Natural killer cell (primary cell): ENCODE measurements around the gene TRIM72. TPM values are rescaled to one million over a fixed set of nuclear protein-coding genes. Genes with fewer than 3 reads are reported as not detected.
"Not testable (repeated sequence)": the region's sequence is repeated elsewhere in the genome, so short reads cannot be mapped to it uniquely, and the experiment has no call there.

ENCODE experiments used
- ATAC-seq, 3 donors: fragments of 150-1000 bp in 2 of 3; fragments of 200-7000 bp in 1 of 3; cut with Tn5 transposase; 1 replicate in 1 of 3; 2 replicates in 2 of 3; pipeline ENCODE4 v1.10.0; 2021; ENCODE audit warnings: mild to moderate bottlenecking in 2 of 3, moderate library complexity in 2 of 3
- DNase-seq, 2 donors: peaks; one replicate each; pipeline versions ENCODE4 v3.0.0 to v3.0.0-alpha.2; 2013 to 2021; ENCODE audit warnings: mixed read lengths in 1 of 2
- H3K27ac ChIP-seq: one replicate; pipeline ENCODE4 v1.5.1; 2013; ENCODE audit warnings: mild to moderate bottlenecking, low read length
- H3K27me3 ChIP-seq: one replicate; pipeline ENCODE4 v1.6.1; 2013; ENCODE audit warnings: low read length; ENCODE audit not compliant: control insufficient read depth, insufficient read depth
- H3K36me3 ChIP-seq: one replicate; pipeline ENCODE4 v1.6.1; 2013; ENCODE audit warnings: low read length; ENCODE audit not compliant: control insufficient read depth, insufficient read depth
- H3K4me1 ChIP-seq: one replicate; pipeline ENCODE4 v1.6.1; 2013; ENCODE audit warnings: low read length; ENCODE audit not compliant: control insufficient read depth, insufficient read depth
- H3K4me3 ChIP-seq: one replicate; pipeline ENCODE4 v1.5.1; 2013; ENCODE audit warnings: low read length
- H3K9me3 ChIP-seq: one replicate; pipeline ENCODE4 v1.6.1; 2013; ENCODE audit warnings: low read length; ENCODE audit not compliant: control insufficient read depth, insufficient read depth
- H3K27ac Mint-ChIP-seq, 2 donors: one replicate each; pipeline ENCODE4 v1.8.0; 2022; ENCODE audit warnings: mild to moderate bottlenecking in 2 of 2, mixed read lengths in 2 of 2, moderate library complexity in 1 of 2
- H3K27me3 Mint-ChIP-seq, 2 donors: one replicate each; pipeline ENCODE4 v1.8.0; 2022; ENCODE audit warnings: low read depth in 2 of 2, mixed read lengths in 2 of 2
- H3K36me3 Mint-ChIP-seq: one replicate; pipeline ENCODE4 v1.8.0; 2022; ENCODE audit warnings: mixed read lengths
- H3K4me1 Mint-ChIP-seq, 2 donors: one replicate each; pipeline ENCODE4 v1.8.0; 2022; ENCODE audit warnings: mixed read lengths in 2 of 2
- H3K4me3 Mint-ChIP-seq: one replicate; pipeline ENCODE4 v1.8.0; 2022; ENCODE audit warnings: mild to moderate bottlenecking, moderate library complexity, mixed read lengths
- H3K9me3 Mint-ChIP-seq, 2 donors: one replicate each; pipeline ENCODE4 v1.8.0; 2022; ENCODE audit warnings: mixed read lengths in 2 of 2
- CTCF ChIP-seq: fragments of 200-600 bp; IDR thresholded peaks from one replicate; pipeline ENCODE4 v1.8.0; 2022; ENCODE audit warnings: antibody characterized with exemption
- WGBS: methylation state at CpG from one replicate; pipeline ENCODE4 v1.1.7; 2013; ENCODE audit warnings: missing lambda C conversion rate; ENCODE audit not compliant: insufficient coverage; 5-methylcytosine and 5-hydroxymethylcytosine counted together
- intact Hi-C: fragments of 100-400 bp; cut with micrococcal nuclease; formaldehyde crosslinking; loops from one replicate; pipeline ENCODE4 v1.14.2; 2022
- total RNA-seq, 4 donors: library from RNA; stranded (reverse); fragments of 120-200 nt in 1 of 4; gene quantifications; one replicate each; pipeline versions ENCODE4 v1.2.3 to v1.2.4, GENCODE V29; 2013 to 2022

TRIM72 gene
- total RNA-seq, 3 donors from 2014 or later (not counting 1 experiment from before 2014, with no cell fraction given), result 0.05 to 0.07 TPM; not detected in 1

GRCh38 chr16:31194898-31195297, 19.0 kb upstream of the TRIM72 start:
- no peak overlapping the region for H3K4me3 ChIP-seq
- H3K36me3 ChIP-seq, result peaks cover 71% of the 10 kb centered on the region
- H3K9me3 Mint-ChIP-seq, result no peaks in the 10 kb centered on the region
- H3K9me3 ChIP-seq, result no peaks in the 10 kb centered on the region
- H3K36me3 Mint-ChIP-seq, result peaks cover 20% of the 10 kb centered on the region
- H3K27ac ChIP-seq, result no peak overlapping the region
- H3K27me3 ChIP-seq, result no peaks in the 10 kb centered on the region
- DNase-seq (peak in 1 of 2 donors; percentile 18), ATAC-seq (no peak)
- peaks cover 28% of the 10 kb centered on the region for H3K4me1 ChIP-seq
- intact Hi-C loops, result no loop called here
- no peaks in the 10 kb centered on the region for H3K27me3 Mint-ChIP-seq
- H3K4me3 Mint-ChIP-seq, result no peak overlapping the region
- no peak for TF ChIP-seq CTCF
- no peak overlapping the region for H3K27ac Mint-ChIP-seq
- 82% methylated on average over 7 of the region's 7 CpGs for WGBS
- peaks cover 58 to 62% of the 10 kb centered on the region in 2 donors for H3K4me1 Mint-ChIP-seq

- H3K27me3 Mint-ChIP-seq, ATAC-seq, H3K9me3 Mint-ChIP-seq, intact Hi-C loops, H3K9me3 ChIP-seq, H3K4me3 Mint-ChIP-seq, H3K27ac ChIP-seq, H3K27me3 ChIP-seq, H3K4me3 ChIP-seq, DNase-seq: not testable (repeated sequence)
- Mint-ChIP-seq H3K27ac (peak overlapping the region; percentile 70 to 80), H3K36me3 (peaks cover 11% of the 10 kb centered on the region), H3K4me1 (peaks cover 54 to 56% of the 10 kb centered on the region in 2 donors)
- peaks cover 33% of the 10 kb centered on the region for H3K4me1 ChIP-seq
- peaks cover 63% of the 10 kb centered on the region for H3K36me3 ChIP-seq
- 98% methylated on average over 11 of the region's 11 CpGs for WGBS
Observed at GRCh38 chr16:31195861-31196260, 18.1 kb upstream of the TRIM72 start.

GRCh38 chr16:31196324-31197088, 17.4 kb upstream of the TRIM72 start:
- intact Hi-C loops, result no loop called here
- Histone ChIP-seq H3K4me3 (no peak overlapping the region), H3K27me3 (no peaks in the 10 kb centered on the region), H3K27ac (no peak overlapping the region), H3K36me3 (peaks cover 56% of the 10 kb centered on the region), H3K4me1 (peaks cover 40% of the 10 kb centered on the region), H3K9me3 (no peaks in the 10 kb centered on the region)
- WGBS, result 82% methylated on average over 16 of the region's 17 CpGs
- DNase-seq (peak in 1 of 2 donors; percentile 17), ATAC-seq (no peak)
- peak overlapping the region; percentile 70 to 80 for H3K27ac Mint-ChIP-seq
- no peaks in the 10 kb centered on the region for H3K9me3 Mint-ChIP-seq
- peaks cover 54 to 56% of the 10 kb centered on the region in 2 donors for H3K4me1 Mint-ChIP-seq
- H3K36me3 Mint-ChIP-seq, result peaks cover 4% of the 10 kb centered on the region
- TF ChIP-seq CTCF, result no peak
- no peak overlapping the region for H3K4me3 Mint-ChIP-seq
- H3K27me3 Mint-ChIP-seq, result no peaks in the 10 kb centered on the region

- H3K9me3 Mint-ChIP-seq, result no peaks in the 10 kb centered on the region
- peaks cover 38% of the 10 kb centered on the region for H3K36me3 ChIP-seq
- H3K4me1 Mint-ChIP-seq, result peaks cover 55 to 57% of the 10 kb centered on the region in 2 donors
- intact Hi-C loops, result no loop called here
- H3K9me3 ChIP-seq, result no peaks in the 10 kb centered on the region
- no peak overlapping the region for H3K27ac ChIP-seq
- no peak overlapping the region for H3K4me3 Mint-ChIP-seq
- H3K27me3 ChIP-seq, result no peaks in the 10 kb centered on the region
- H3K27ac Mint-ChIP-seq, result peak overlapping the region; percentile 71 to 87
- 80% methylated on average over 7 of the region's 7 CpGs for WGBS
- H3K4me3 ChIP-seq, result no peak overlapping the region
- H3K27me3 Mint-ChIP-seq, result no peaks in the 10 kb centered on the region
- ATAC-seq (no peak), DNase-seq (peak in 1 of 2 donors; percentile 7)
- H3K36me3 Mint-ChIP-seq, result no peaks in the 10 kb centered on the region
- TF ChIP-seq CTCF, result no peak
- H3K4me1 ChIP-seq, result peaks cover 52% of the 10 kb centered on the region
Observed at GRCh38 chr16:31198207-31198882, 15.6 kb upstream of the TRIM72 start.
